ENCODE data around the gene EPB41.
A peak's percentile ranks its signal among the peaks of the same experiment; 100 is the strongest.
"Not testable (repeated sequence)": the region's sequence is repeated elsewhere in the genome, so short reads cannot be mapped to it uniquely, and the experiment has no call there.

Gene EPB41

DNA sequence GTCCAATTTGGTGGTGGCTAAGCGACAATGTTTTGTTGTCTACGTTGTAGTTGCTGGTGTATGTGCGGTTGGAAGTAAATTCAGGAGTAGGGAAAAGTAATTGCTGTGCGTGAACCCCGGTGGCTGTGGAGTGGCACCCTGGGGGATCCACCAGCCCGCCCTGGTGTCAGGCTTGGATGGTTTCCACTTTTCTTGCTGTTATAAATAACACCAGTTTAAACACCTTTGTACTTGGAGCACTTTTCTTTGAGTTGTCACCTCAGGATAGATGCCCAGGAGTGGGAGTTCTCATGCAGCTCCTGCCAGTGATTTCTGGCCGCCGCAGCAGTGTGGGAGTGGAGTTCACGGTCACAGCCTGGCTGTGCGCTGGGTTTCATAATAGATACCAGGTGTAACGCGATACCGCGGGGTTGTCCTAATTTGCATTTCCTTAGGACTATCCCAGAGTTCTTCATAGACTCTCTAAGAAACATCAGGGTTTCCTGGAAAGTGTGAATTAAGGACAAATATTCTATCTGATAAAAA is 222.1 kb downstream of the EPB41 start:
- no peak for DNase-seq

DNA sequence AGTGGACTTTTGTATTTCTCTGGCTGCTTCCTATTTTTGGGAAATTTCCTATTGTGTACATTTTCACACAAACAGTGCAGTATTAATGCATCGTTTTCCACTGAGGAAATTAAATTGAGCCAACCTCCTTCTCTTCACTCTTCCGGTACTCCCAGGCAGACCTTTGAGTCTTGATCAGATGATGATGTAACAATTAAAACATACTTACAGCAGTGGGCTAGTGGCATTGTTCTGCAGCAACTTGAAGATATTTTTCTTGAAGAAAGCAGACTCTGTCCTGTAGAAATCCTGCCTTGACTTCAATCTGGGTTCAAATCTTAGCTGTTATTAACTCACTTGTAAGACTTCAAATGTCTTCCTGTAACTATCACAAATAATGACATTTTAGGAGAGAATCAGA is 228.3 kb downstream of the EPB41 start:
- no peak for DNase-seq

GRCh38 chr1:29144178-29144577 is 229.8 kb downstream of the EPB41 start:
- no peak for DNase-seq

DNA sequence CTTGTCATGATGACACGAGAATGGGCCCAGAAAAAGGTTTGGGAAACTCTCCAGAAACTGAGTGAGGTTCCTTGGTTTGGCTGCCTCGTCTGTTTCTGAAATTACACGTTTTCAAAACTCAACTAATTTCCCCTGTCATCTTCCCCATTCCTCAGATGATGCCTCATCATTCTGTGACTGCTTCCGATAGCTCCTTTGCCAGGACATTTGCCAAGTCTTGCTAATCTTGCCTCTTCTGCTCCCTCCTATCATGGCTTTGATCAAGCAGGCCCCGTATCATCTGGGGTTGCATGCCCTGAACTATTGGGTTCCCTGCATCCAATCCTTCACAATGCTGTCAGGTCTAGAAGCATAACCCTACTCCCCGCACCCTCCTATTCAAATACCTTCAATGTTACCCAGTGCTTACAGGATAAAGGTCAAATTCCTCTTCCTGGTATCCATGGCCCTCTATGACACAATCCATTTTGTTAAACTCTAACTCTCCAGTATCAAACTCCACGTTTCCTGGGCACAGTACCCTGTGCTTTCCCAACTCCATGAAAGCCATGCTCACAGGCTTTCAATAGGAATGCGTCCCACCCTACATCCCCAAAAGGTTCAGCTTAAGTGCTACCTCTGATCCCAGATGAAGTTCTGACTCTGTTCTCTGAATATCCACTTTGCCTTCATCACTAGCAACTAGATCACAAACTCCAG is 231.5 kb downstream of the EPB41 start:
- peak; percentile 88 for DNase-seq

DNA sequence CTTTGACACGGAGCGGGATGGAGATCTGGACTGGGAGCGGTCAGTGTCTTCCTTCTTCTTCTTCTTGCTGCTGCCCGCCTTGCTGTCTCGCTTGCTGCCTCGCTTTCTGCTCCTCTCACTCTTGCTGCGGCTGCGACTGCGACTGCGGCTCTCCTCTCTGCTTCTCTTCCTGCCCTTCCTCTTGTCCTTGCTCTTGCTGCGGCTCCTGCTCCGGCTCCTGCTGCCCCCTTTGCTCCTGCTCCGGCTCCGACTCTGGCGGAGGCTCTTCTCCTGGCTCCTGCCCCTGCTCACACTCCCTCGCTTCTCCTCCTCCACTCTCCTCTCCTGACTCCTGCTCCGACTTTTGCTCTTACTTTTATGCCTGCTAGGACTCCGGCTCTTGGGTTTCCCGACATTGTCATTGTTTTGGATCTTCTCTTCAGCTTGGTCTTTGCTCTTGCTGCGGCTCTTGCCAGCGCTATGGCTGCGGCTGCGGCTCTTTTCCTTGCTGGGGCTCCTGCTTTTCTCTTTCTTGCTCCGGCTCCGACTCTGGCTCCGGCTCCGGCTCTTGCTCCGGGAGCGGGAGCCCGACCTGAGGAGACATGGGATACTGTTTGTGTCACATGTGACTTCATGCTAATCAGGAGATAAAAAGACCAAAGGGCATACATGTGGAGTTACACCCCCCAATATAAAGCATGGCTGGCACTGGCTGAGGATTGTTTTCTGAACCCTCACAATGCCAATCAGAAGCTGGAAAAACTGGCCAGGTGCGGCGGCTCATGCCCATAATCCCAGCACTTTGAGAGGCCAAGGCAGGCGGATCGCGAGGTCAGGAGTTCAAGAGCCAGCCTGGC is 234.5 kb downstream of the EPB41 start:
- DNase-seq = no peak

DNA sequence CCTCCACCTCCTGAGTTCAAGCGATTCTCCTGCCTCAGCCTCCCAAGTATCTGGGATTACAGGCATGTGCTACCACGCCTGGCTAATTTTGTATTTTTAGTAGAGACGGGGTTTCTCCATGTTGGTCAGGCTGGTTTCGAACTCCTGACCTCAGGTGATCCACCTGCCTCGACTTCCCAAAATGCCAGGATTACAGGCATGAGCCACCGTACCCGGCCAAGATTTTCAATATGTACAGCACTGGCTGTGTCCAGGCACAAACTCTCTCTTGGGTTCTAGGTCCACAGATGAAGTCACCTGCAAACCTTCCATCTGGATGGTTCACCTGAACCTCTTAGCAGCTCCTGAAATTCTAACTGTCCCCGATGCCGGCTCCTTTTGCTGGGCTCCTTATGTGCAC is 236.0 kb downstream of the EPB41 start:
- DNase-seq = not testable (repeated sequence)

- no peak for DNase-seq
Measured at GRCh38 chr1:29152046-29152805, 237.9 kb downstream of the EPB41 start.

DNA sequence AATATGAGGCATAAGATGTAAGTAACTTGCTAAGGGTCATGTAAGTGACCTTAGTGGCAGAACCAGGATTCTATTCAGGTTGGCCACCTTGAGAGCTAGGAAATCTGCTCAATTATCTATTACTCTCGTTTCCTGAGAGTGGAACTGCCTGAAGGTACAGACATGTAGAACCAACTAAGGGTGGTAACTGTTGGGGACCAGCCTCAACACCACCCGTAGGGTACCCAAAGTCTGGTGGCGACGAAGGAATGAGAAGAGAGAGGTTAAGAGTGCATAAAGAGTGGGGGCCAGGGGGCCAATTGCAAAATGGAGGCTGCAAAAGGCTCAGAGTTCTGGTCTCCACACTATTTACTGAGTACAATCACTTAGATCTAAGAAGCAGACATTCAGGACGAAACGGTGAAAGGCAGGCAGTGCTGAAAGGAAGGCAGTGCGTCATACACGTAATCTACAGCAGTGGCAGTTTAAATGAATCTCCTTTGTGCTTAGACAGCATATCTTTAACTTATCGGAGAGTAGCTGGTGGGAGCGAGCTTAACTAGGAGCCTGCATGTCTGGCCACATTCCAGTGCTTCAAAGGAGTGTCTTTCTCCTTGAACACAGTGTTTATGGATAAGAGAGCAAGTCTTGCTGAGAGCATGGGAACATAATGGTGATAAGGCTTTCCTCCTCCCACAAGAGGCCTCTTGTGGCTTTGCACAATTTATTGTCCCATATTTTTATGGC is 242.3 kb downstream of the EPB41 start:
- no peak for DNase-seq

DNA sequence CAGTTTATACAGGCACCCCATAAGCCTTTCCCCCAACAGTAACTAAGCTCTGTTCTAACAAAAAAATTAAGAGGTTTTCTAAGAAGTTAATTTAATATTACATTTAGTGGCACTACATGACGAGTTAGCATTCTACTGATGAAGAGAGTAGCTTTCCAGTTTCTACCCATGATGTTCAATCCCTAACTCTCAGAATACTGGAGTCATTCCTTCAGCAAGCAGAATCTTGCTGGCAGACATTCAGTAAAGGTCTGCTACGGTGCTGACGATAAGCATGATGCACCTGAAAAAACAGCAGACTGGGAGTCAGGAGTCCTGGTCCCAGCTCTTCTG is 242.9 kb downstream of the EPB41 start:
- no peak for DNase-seq

- no peak for DNase-seq
Measured at GRCh38 chr1:29159773-29160172, 245.4 kb downstream of the EPB41 start.

- no peak for DNase-seq
Measured at GRCh38 chr1:29162025-29162424, 247.7 kb downstream of the EPB41 start.

DNA sequence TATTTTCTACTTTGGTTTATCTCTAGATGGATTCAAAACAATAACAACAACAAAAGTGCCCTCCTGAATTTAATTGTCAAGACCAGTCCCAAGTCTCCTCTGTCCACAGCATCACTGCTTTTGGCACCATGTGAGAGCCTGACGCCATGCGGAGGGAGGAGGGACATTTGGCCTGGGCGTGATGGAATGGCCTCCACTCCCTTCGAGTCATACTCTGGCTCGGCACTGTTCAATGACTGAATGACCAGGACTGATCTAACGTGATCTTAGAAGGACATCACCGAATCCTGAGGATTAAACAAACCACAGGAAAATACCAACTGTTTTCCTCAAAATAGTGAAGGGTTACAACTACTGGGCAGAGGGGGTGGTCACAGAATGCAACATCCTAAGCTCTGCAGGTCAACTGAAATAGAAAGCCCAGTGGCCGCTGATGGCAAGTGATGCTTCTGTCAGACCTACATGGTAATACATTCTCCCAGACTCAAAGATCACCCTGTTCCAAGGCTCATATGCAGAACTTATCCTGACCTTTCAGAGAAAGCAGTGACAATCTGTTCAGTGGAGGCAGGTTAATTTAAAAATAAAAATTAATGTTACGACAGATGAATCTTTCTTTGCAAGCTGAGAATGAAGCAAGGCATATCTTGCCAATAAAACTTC is 248.2 kb downstream of the EPB41 start:
- no peak for DNase-seq

DNA sequence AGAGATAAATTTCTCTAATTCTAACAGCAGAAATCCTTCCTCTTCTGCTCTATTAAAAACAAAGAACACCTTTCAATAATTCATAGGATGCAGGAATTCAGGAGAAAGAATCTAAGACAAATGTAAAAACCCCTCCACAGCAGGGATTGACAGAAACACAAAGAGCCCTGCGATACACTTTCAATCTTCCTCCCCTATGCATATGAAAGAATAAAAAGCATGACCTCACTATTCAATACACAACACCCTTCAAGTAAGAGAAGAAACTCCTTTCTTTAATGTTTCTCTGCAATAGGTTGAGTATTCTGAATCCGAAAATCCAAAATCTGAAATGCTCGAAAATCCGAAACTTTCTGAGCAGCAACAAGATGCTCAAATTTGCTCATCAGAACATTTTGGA is 250.2 kb downstream of the EPB41 start:
- DNase-seq = no peak

DNA sequence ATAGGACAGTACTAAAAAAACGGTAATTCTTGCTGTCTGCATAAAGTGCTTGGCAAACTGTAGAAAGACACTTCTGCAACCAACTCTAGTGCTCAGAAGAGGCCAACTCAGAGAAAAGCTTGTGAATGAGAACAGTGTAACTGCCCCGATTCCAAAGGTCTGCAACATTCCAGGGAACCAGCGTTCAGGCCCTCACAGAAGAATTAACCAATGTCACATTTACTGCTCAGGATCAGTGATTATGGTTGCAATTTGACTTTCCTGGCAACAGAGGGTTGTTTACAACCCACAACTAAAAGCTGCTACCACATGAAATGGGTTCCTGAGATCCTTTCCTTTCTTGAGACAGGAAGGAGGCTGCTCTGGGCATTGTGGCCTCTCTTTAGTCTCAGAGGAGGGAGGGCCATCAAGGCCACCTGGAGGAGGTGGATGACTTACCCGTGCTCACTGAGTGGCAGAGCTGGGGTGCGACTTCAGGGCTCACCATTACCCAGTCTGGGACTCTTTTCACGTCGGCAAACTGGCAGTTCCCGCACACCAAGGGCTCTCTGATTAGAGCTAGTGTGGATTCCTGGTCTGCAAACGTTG is 252.0 kb downstream of the EPB41 start:
- DNase-seq = no peak

DNA sequence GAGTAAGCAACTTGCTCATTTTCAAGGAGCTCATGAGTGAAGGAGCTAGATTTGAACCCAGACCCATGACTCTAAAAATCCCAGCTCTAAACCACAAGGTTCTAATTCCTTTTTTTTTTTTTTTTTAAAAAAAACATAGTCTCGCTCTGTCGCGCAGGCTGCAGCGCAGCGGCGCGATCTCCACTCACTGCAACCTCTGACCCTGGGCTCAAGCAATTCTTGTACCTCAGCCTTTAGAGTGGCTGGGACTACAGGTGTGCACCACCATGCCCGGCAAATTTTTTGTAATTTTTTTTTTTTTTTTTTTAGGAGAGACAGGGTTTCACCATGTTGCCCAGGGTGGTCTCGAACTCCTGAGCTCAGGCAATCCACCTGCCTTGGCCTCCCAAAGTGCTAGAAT is 253.5 kb downstream of the EPB41 start:
- no peak for DNase-seq

All from fibroblast of skin of scalp (primary cell).